Measurements from ENCODE around the gene MED16.
"Not testable (repeated sequence)": the region's sequence is repeated elsewhere in the genome, so short reads cannot be mapped to it uniquely, and the experiment has no call there.

MED16 gene

GRCh38 chr19:850979-851335, 42.0 kb downstream of the MED16 start:
- no peak for DNase-seq

GRCh38 chr19:850221-850978, 42.6 kb downstream of the MED16 start:
- peak in 1 of 2 experiments; percentile 66 for DNase-seq

GRCh38 chr19:849195-849594, 43.8 kb downstream of the MED16 start:
- not testable (repeated sequence) for DNase-seq

- no peak for DNase-seq
Measured at GRCh38 chr19:848386-848921, 44.5 kb downstream of the MED16 start.

- no peak for DNase-seq
Measured at GRCh38 chr19:845707-846521, 47.1 kb downstream of the MED16 start.

GRCh38 chr19:844546-844971, 48.4 kb downstream of the MED16 start:
- no peak for DNase-seq

GRCh38 chr19:843836-844545, 49.0 kb downstream of the MED16 start:
- DNase-seq = no peak

GRCh38 chr19:843180-843835, 49.7 kb downstream of the MED16 start:
- DNase-seq = no peak

GRCh38 chr19:842802-843179, 50.2 kb downstream of the MED16 start:
- not testable (repeated sequence) for DNase-seq

GRCh38 chr19:840519-841206, 52.3 kb downstream of the MED16 start, which contains the start of gene PRTN3:
TSS of gene PRTN3 (plus strand) at chr19:840999. CDS start at chr19:841009, 10 bp downstream.
- no peak for DNase-seq

- no peak for DNase-seq
Measured at GRCh38 chr19:835210-835810, 57.7 kb downstream of the MED16 start.

- DNase-seq = no peak
Measured at GRCh38 chr19:834216-834615, 58.8 kb downstream of the MED16 start.

GRCh38 chr19:831407-832369, 61.3 kb downstream of the MED16 start:
- DNase-seq = no peak

GRCh38 chr19:829129-829758, 63.7 kb downstream of the MED16 start:
- no peak for DNase-seq

- no peak for DNase-seq
Measured at GRCh38 chr19:827710-828321, 65.2 kb downstream of the MED16 start, which contains the start of gene AZU1. TSS of gene AZU1 (plus strand) at chr19:827837. CDS start at chr19:827847, 10 bp downstream.

GRCh38 chr19:827314-827709, 65.7 kb downstream of the MED16 start:
- no peak for DNase-seq

GRCh38 chr19:825897-826644, 66.9 kb downstream of the MED16 start:
- no peak for DNase-seq

- no peak for DNase-seq
Measured at GRCh38 chr19:824885-825284, 68.1 kb downstream of the MED16 start.

Measured in NCI-H1930 (cell line).